Measurements from ENCODE around the gene ATXN7L1. TPM values are rescaled to one million over a fixed set of nuclear protein-coding genes. Genes with fewer than 3 reads are reported as not detected.

The ATXN7L1 gene
- total and polyA plus RNA-seq, 2 of the 4 experiments (the other 2 are of a cell fraction) = 3.5 to 4.3 TPM

DNA sequence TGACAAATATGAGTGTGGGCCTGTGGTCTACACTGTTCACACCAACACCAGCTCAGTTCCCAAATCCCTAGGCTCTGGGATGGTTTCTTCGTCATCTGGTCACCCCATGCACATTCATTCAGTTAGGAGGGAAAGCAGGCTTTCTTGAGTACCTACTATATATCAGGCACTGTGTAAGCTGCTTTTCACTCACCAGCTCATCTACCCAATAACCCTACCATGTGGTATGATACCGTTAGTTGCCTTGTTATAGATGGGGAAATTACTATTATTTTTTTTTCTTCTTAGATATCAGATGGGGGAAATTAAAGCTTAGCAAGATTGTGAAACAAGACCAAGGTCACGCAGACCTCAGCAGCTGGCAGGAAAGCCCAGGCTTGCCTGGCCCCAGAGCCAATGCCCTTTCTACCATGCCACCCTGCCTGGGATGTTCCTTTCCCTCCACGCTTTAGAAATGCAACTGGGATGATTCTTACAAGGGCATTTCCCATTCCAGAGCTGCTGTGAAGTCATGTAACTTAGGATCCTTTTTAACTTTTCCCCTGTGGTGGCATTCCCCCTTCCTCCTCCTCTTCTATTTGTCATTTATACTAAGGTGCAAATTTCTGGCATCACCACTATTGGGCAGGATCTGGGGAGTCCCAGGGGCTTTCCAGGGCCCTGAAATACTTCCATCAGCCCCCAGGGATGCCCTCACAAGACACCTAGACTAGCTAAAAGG lies 202.0 kb downstream of the ATXN7L1 start:
- ChIA-PET CTCF (no interaction called here), POLR2A (ENCODE audit: unreplicated experiment) (no interaction called here)
- DNase-seq = no peak
- H2AFZ ChIP-seq (replicated peaks; ENCODE audit: low read length, poor library complexity) = no peak overlapping the region
- peaks cover 0 to 3% of the 10 kb centered on the region in 2 experiments; a peak in 1 of 4 replicates for H3K79me1 ChIP-seq (ENCODE audit: low read depth in 1 of 2, low read length in 2 of 2)
- no peak overlapping the region for H2BK20ac ChIP-seq (ENCODE audit: low read depth, low read length)
- no peak overlapping the region for H3K4ac ChIP-seq (ENCODE audit: low read depth, low read length)
- intact Hi-C loops (cut with micrococcal nuclease) (no loop called here), in situ Hi-C loops (cut with MboI; ENCODE audit: low sequenced_read_pairs) (no loop called here), dilution Hi-C loops (cut with HindIII; ENCODE audit: low sequenced_read_pairs, unreplicated experiment) (no loop called here)
- H3K36me3 ChIP-seq (ENCODE audit: control insufficient read depth, insufficient read depth, low read length) = no peaks in the 10 kb centered on the region
- no TSS peak for BruUV-seq (replicated peaks)
- H3K14ac ChIP-seq (replicated peaks; ENCODE audit: low read depth, low read length) = no peak overlapping the region
- H4K91ac ChIP-seq (ENCODE audit: insufficient read depth, low read depth, low read length) = no peak overlapping the region
- H3K4me3 ChIP-seq (ENCODE audit: insufficient read depth, low read depth, low read length) = no peak overlapping the region
- no peak overlapping the region for H2AK9ac ChIP-seq (replicated peaks; ENCODE audit: low read depth, low read length, poor library complexity)
- H3K27me3 ChIP-seq (ENCODE audit: control insufficient read depth, insufficient read depth, low read length) = no peaks in the 10 kb centered on the region
- peaks cover 5% of the 10 kb centered on the region; the same call in 1 of the 2 replicates for H3K9me1 ChIP-seq (ENCODE audit: insufficient read depth, low read length)
- no peak overlapping the region for H2BK120ac ChIP-seq (ENCODE audit: low read depth, low read length)
- H4K8ac ChIP-seq (ENCODE audit: low read depth in 2 of 2, low read length in 2 of 2) = no peak overlapping the region
- H3K18ac ChIP-seq (ENCODE audit: low read depth, low read length) = no peak overlapping the region
- H3K9me3 ChIP-seq (ENCODE audit: control insufficient read depth, insufficient read depth, low read length) = no peaks in the 10 kb centered on the region
- H3K9ac ChIP-seq (ENCODE audit: low read depth, low read length) = no peak overlapping the region
- H3K27ac ChIP-seq (ENCODE audit: insufficient read depth, low read length) = no peak overlapping the region
- no CpG with 5 or more reads among the region's 4 CpGs for WGBS, 2 experiments (ENCODE audit: extremely low coverage in 2 of 2, insufficient read length in 1 of 2)
- peaks cover 4% of the 10 kb centered on the region; the same call in 1 of the 2 replicates for H3K4me1 ChIP-seq (ENCODE audit: control insufficient read depth, insufficient read depth, low read length)
- no peak for ATAC-seq (ENCODE audit: low read depth)
- no peak overlapping the region for H3K23ac ChIP-seq (ENCODE audit: low read depth, low read length)
- no peak overlapping the region for H2BK5ac ChIP-seq (ENCODE audit: low read depth, low read length, poor library complexity, severe bottlenecking)
- TF ChIP-seq FOS (IDR thresholded peaks at IDR 0.05; ENCODE audit: low read depth, low read length) (no peak), SMC3 (IDR thresholded peaks at IDR 0.05; ENCODE audit: low read depth, low read length) (no peak), MAFK (IDR thresholded peaks at IDR 0.05; ENCODE audit: low read depth, low read length) (no peak), CEBPB (IDR thresholded peaks at IDR 0.05; ENCODE audit: low read depth, low read length) (no peak), RAD21 (IDR thresholded peaks at IDR 0.05; ENCODE audit: low read length) (no peak), RCOR1 (IDR thresholded peaks at IDR 0.05; ENCODE audit: insufficient replicate concordance, low read length) (no peak), CHD1 (IDR thresholded peaks at IDR 0.05; ENCODE audit: low read depth, low read length) (no peak), POLR2A (IDR thresholded peaks at IDR 0.05; ENCODE audit: low read depth, low read length) (no peak), MXI1 (IDR thresholded peaks at IDR 0.05; ENCODE audit: borderline replicate concordance, low read depth, low read length) (no peak), MAZ (IDR thresholded peaks at IDR 0.05; ENCODE audit: borderline replicate concordance, low read depth, low read length) (no peak), RFX5 (IDR thresholded peaks at IDR 0.05; ENCODE audit: low read depth, low read length) (no peak), NFE2L2 (IDR thresholded peaks at IDR 0.05; ENCODE audit: low read depth, low read length) (no peak), BHLHE40 (IDR thresholded peaks at IDR 0.05; ENCODE audit: low read depth, low read length) (no peak)
- TF ChIP-seq, protein P1, sequence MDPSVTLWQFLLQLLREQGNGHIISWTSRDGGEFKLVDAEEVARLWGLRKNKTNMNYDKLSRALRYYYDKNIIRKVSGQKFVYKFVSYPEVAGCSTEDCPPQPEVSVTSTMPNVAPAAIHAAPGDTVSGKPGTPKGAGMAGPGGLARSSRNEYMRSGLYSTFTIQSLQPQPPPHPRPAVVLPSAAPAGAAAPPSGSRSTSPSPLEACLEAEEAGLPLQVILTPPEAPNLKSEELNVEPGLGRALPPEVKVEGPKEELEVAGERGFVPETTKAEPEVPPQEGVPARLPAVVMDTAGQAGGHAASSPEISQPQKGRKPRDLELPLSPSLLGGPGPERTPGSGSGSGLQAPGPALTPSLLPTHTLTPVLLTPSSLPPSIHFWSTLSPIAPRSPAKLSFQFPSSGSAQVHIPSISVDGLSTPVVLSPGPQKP (IDR thresholded peaks at IDR 0.05; ENCODE audit: borderline replicate concordance, low read depth, low read length) = no peak
- TF ChIP-seq, protein P2, sequence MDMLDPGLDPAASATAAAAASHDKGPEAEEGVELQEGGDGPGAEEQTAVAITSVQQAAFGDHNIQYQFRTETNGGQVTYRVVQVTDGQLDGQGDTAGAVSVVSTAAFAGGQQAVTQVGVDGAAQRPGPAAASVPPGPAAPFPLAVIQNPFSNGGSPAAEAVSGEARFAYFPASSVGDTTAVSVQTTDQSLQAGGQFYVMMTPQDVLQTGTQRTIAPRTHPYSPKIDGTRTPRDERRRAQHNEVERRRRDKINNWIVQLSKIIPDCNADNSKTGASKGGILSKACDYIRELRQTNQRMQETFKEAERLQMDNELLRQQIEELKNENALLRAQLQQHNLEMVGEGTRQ (IDR thresholded peaks at IDR 0.05; ENCODE audit: low read depth, low read length) = no peak
- TF ChIP-seq, protein P3, sequence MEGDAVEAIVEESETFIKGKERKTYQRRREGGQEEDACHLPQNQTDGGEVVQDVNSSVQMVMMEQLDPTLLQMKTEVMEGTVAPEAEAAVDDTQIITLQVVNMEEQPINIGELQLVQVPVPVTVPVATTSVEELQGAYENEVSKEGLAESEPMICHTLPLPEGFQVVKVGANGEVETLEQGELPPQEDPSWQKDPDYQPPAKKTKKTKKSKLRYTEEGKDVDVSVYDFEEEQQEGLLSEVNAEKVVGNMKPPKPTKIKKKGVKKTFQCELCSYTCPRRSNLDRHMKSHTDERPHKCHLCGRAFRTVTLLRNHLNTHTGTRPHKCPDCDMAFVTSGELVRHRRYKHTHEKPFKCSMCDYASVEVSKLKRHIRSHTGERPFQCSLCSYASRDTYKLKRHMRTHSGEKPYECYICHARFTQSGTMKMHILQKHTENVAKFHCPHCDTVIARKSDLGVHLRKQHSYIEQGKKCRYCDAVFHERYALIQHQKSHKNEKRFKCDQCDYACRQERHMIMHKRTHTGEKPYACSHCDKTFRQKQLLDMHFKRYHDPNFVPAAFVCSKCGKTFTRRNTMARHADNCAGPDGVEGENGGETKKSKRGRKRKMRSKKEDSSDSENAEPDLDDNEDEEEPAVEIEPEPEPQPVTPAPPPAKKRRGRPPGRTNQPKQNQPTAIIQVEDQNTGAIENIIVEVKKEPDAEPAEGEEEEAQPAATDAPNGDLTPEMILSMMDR (conservative IDR thresholded peaks at IDR 0.05; ENCODE audit: low read depth, low read length) = no peak
- H4K20me1 ChIP-seq (ENCODE audit: insufficient read depth, low read length) = 0 out of 2 replicates have a peak, but pooled peaks cover 9% of the 10 kb centered on the region
- H4K5ac ChIP-seq (ENCODE audit: low read depth, low read length) = no peak overlapping the region
- no peak overlapping the region for H3K4me2 ChIP-seq (ENCODE audit: low read depth, low read length)
- H3K56ac ChIP-seq (ENCODE audit: extremely low read depth, insufficient read depth, low read length) = no peak overlapping the region
- no peak overlapping the region for H2AK5ac ChIP-seq (ENCODE audit: low read depth, low read length)
- H2BK15ac ChIP-seq (ENCODE audit: low read depth, low read length) = no peak overlapping the region

All from IMR-90 (cell line).